Lower leg skin (tissue), 4 donors: Measurements from ENCODE around the gene CYBA. TPM values are rescaled to one million over a fixed set of nuclear protein-coding genes. Genes with fewer than 3 reads are reported as not detected.

ENCODE experiments used
- DNase-seq, 2 donors: peaks; one replicate each; pipeline ENCODE4 v3.0.0-alpha.2; 2019; ENCODE audit warnings: low spot score in 2 of 2
- H3K4me3 ChIP-seq: fragments of 200-600 bp; sonication (generic); 2 replicates; pipeline ENCODE4 v1.5.1; 2017; ENCODE audit warnings: mild to moderate bottlenecking, low read depth; ENCODE audit not compliant: poor library complexity, severe bottlenecking
- POLR2A ChIP-seq, 2 donors: fragments of 450-650 bp; IDR thresholded peaks; one replicate each; pipeline ENCODE4 v1.6.1; 2016 to 2017; ENCODE audit warnings: antibody characterized with exemption in 2 of 2, mild to moderate bottlenecking in 1 of 2, moderate library complexity in 1 of 2
- WGBS, 2 donors: methylation state at CpG; one replicate each; pipeline ENCODE4 v1.1.5; 2018; 5-methylcytosine and 5-hydroxymethylcytosine counted together
- intact Hi-C: fragments of 100-400 bp; cut with DNase I; formaldehyde crosslinking; loops from one replicate; pipeline ENCODE4 v1.15.0; 2023; ENCODE audit warnings: low total_unique reads
- total RNA-seq, 4 donors: library from RNA; depleted of rRNA; stranded (reverse); fragments of >200 nt; gene quantifications; one replicate each; pipeline ENCODE4 v1.1.0, GENCODE V29; 2016
- TF ChIP-seq, protein P1 (sequence below), 3 donors: fragments of 450-650 bp; IDR thresholded peaks; one replicate each; pipeline ENCODE4 v1.5.1; 2016; ENCODE audit warnings: antibody characterized with exemption in 3 of 3, mild to moderate bottlenecking in 3 of 3, moderate library complexity in 2 of 3

The CYBA gene
- total RNA-seq, 4 donors from 2014 or later: 30.5 to 93.2 (median 44.7) TPM

DNA sequence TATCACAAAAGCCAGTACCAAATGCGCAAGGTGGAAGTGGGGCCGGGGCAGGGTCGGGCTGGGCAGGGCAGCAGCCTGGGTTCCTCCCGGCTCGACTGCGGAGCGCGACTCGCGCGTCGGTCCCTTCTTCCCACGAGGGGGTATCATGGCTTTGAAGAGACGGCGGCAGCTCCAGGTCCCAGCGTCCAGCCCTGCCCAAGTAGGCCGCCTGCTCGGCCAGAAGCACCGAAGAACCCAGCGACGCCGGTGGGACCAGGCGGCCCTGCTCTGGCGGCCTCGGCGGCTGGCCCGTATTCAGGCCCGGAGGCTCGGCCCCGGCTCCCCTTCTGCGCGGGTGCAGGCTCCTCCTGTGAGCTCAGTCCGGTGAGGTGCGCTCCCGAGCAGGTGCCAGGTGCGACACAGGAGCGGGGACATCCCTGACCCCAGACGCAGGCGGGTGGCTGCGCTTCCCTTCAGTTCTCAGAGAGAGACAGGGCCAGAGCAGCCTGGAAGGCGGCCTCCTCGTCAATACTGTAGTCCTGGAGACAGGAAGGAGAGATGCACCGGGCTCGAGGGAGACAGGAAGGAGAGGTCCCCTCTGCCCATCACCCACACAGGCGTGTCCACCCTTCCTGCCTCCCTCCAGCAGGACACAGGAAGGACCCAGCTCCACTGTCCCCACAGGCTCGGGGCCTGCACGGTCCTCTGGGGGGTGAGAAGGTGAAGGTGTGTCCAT lies 46.4 kb upstream of the CYBA start:
- TF ChIP-seq, protein P1, sequence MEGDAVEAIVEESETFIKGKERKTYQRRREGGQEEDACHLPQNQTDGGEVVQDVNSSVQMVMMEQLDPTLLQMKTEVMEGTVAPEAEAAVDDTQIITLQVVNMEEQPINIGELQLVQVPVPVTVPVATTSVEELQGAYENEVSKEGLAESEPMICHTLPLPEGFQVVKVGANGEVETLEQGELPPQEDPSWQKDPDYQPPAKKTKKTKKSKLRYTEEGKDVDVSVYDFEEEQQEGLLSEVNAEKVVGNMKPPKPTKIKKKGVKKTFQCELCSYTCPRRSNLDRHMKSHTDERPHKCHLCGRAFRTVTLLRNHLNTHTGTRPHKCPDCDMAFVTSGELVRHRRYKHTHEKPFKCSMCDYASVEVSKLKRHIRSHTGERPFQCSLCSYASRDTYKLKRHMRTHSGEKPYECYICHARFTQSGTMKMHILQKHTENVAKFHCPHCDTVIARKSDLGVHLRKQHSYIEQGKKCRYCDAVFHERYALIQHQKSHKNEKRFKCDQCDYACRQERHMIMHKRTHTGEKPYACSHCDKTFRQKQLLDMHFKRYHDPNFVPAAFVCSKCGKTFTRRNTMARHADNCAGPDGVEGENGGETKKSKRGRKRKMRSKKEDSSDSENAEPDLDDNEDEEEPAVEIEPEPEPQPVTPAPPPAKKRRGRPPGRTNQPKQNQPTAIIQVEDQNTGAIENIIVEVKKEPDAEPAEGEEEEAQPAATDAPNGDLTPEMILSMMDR (IDR thresholded peaks at IDR 0.05): no peak
- no peak for TF ChIP-seq POLR2A (IDR thresholded peaks at IDR 0.05)
- no peak for DNase-seq
- intact Hi-C loops: no loop called here

DNA sequence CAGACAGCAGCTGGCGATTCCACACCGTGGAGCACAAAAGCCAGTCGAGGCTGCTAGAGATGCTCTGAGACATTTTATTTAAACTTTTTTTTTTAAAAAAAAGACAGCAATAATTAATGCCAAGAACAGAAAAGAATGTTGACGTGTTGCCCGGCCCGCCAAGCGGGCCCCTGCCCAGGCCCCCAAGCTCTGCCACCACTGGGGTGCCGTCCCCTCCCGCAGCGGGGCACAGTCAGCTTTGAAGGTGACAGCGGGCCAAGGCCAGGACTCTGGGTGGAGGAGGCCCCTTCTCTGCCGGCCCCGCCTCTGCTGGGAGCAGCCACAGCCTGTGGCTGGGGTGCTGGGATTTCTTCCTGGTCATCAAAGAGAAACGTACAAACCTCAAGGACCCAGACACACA lies 45.6 kb upstream of the CYBA start:
- intact Hi-C loops: no loop called here
- whole genome bisulfite sequencing, 2 donors: 86 to 89% methylated on average over 14 of the region's 14 CpGs
- H3K4me3 ChIP-seq: no peak overlapping the region
- no peak for DNase-seq
- TF ChIP-seq POLR2A (IDR thresholded peaks at IDR 0.05): no peak
- TF ChIP-seq, protein P1 (IDR thresholded peaks at IDR 0.05): no peak

More for the DNA sequence above, 46.4 kb upstream of the CYBA start:
- 89 to 91% methylated on average over 35 to 39 of the region's 47 CpGs for WGBS, 2 donors
- H3K4me3 ChIP-seq: no peak overlapping the region

DNA sequence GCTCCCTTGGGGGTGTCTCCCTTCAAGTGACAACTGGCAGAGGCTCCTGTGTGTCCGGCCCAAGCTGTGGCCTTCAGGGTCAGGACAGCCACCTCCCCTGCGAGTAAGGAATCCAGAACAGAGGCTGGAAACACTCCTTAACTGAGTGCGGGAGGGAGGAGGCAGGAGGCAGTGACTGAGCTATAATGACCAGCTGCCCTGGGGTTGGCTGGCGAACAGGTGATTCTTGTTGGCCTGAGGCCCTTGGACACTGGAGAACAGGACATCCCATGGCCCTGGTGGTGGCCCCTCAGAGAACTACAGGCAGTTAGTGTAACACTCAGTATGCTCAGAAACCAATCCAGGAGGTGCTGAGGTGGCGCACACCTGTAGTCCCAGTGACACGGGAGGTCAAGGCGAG lies 44.9 kb upstream of the CYBA start:
- intact Hi-C loops: no loop called here

DNA sequence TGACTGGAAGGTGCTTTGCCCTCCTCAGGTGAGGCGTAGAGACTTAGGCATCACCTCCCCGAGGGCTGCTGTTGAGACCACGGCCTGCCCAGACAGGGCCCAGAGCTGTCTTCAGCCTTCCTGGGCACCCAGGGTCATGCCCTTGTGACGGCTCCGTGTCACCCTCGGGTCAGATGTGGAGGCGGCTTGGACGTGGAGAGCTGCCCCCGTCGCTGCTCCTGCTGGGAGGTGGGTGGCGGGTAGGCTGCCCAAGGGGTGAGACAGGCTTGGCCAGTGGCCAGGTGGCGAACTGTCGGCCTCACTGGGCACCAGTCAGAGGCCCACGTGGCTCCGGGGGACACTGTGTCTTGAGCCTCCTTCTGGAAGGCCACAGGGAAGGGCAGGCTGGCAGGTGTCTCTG lies 44.4 kb upstream of the CYBA start:
- no peak for DNase-seq
- intact Hi-C loops: no loop called here
- H3K4me3 ChIP-seq: no peak overlapping the region
- WGBS, 2 donors: 63 to 79% methylated on average over 8 to 15 of the region's 15 CpGs
- TF ChIP-seq, protein P1 (IDR thresholded peaks at IDR 0.05): no peak
- TF ChIP-seq POLR2A (IDR thresholded peaks at IDR 0.05): no peak

More for the DNA sequence above, 44.9 kb upstream of the CYBA start:
- no peak overlapping the region for H3K4me3 ChIP-seq
- WGBS, 2 donors: 93 to 96% methylated on average over 7 of the region's 7 CpGs
- TF ChIP-seq, protein P1 (IDR thresholded peaks at IDR 0.05): no peak
- no peak for TF ChIP-seq POLR2A (IDR thresholded peaks at IDR 0.05)
- DNase-seq: no peak

DNA sequence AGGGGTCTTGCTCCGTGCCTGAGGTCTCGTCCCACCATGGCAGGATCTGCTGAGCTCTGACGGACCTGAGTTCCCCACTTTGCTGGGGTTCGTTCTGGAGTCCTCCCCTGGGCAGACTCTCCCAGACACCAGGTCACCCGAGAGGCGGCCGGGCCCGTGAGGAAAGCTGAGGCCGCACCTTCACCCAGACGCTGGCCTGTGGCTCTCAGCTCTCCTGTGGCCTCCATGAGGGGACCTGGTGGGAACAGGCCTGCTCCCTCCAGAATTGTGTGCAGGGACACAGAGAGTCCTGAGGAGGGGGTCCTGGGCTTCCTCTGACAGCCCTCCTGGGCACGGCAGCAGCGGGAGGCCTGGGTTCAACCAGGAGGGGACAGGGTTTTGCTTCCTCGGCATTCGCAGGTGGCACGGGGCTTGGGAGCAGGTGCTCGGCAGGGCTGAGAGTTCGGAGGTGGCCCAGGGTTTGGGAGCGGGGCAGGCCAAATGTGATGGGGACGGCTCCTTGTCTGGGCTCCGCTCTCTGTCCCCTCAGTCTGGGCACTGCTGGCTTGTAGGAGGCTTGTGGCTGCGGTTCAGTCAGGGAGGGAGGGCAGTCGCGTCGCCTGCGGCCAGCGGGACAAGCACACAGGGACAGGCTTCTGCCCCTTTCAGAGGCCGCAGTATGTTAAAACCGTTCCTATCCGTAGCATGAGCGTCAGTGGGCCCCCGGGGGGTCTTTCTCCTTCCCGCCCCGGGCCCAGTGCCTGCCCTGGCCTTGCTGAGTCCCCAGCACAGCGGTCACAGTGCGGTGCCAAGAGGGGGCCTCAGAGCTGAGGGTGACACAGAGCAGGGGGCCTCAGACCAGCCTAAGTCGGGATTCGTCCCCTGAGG lies 43.6 kb upstream of the CYBA start:
- no peak for DNase-seq
- TF ChIP-seq POLR2A (IDR thresholded peaks at IDR 0.05): no peak
- TF ChIP-seq, protein P1 (IDR thresholded peaks at IDR 0.05): no peak
- 84 to 88% methylated on average over 34 to 35 of the region's 37 CpGs for WGBS, 2 donors
- no peak overlapping the region for H3K4me3 ChIP-seq
- intact Hi-C loops: no loop called here
